Measurements from ENCODE around the gene DNM2. TPM values are rescaled to one million over a fixed set of nuclear protein-coding genes. Genes with fewer than 3 reads are reported as not detected.

DNM2 gene
- total RNA-seq, 1 donor from 2014 or later = 74.6 TPM

- no peak for DNase-seq (ENCODE audit: low read depth in 2 of 2)
These were observed 93.7 kb downstream of the DNM2 start for GRCh38 chr19:10811391-10812111.

- no peak for DNase-seq (ENCODE audit: low read depth in 2 of 2)
These were observed 94.3 kb downstream of the DNM2 start for GRCh38 chr19:10812196-10812595.

GRCh38 chr19:10812902-10813404 lies 95.1 kb downstream of the DNM2 start:
- DNase-seq (ENCODE audit: low read depth in 2 of 2) = peak; percentile 84 to 93

GRCh38 chr19:10815007-10815536 lies 97.2 kb downstream of the DNM2 start:
- no peak for DNase-seq (ENCODE audit: low read depth in 2 of 2)

- no peak for DNase-seq (ENCODE audit: low read depth in 2 of 2)
These were observed 98.2 kb downstream of the DNM2 start for GRCh38 chr19:10815969-10816644.

GRCh38 chr19:10816691-10817090 lies 98.8 kb downstream of the DNM2 start:
- DNase-seq (ENCODE audit: low read depth in 2 of 2) = no peak

GRCh38 chr19:10817291-10818038 lies 99.6 kb downstream of the DNM2 start:
- DNase-seq (ENCODE audit: low read depth in 2 of 2) = peak in 1 of 2 donors; percentile 85

- DNase-seq (ENCODE audit: low read depth in 2 of 2) = no peak
These were observed 100.6 kb downstream of the DNM2 start for GRCh38 chr19:10818301-10819123.

GRCh38 chr19:10819124-10820060 lies 101.5 kb downstream of the DNM2 start:
- no peak for DNase-seq (ENCODE audit: low read depth in 2 of 2)

- peak in 1 of 2 donors; percentile 22 for DNase-seq (ENCODE audit: low read depth in 2 of 2)
These were observed 102.3 kb downstream of the DNM2 start for GRCh38 chr19:10820173-10820572.

GRCh38 chr19:10823690-10824089 lies 105.8 kb downstream of the DNM2 start:
- no peak for DNase-seq (ENCODE audit: low read depth in 2 of 2)

- no peak for DNase-seq (ENCODE audit: low read depth in 2 of 2)
These were observed 108.4 kb downstream of the DNM2 start for GRCh38 chr19:10826231-10826630.

GRCh38 chr19:10826846-10827245 lies 109.0 kb downstream of the DNM2 start:
- DNase-seq (ENCODE audit: low read depth in 2 of 2) = no peak

GRCh38 chr19:10828981-10829821 lies 111.3 kb downstream of the DNM2 start:
- DNase-seq (ENCODE audit: low read depth in 2 of 2) = no peak

- no peak for DNase-seq (ENCODE audit: low read depth in 2 of 2)
These were observed 112.1 kb downstream of the DNM2 start for GRCh38 chr19:10829967-10830366.

GRCh38 chr19:10830370-10830769 lies 112.5 kb downstream of the DNM2 start:
- DNase-seq (ENCODE audit: low read depth in 2 of 2) = no peak

- no peak for DNase-seq (ENCODE audit: low read depth in 2 of 2)
These were observed 113.3 kb downstream of the DNM2 start for GRCh38 chr19:10830931-10831779.
